Kidney epithelial cell (primary cell): ENCODE measurements around the gene SPSB3. TPM values are rescaled to one million over a fixed set of nuclear protein-coding genes. Genes with fewer than 3 reads are reported as not detected.

Source experiments
- DNase-seq: peaks from one replicate; pipeline ENCODE4 v3.0.0-alpha.2; 2010; ENCODE audit warnings: low read depth
- H3K27me3 ChIP-seq: 2 replicates; pipeline ENCODE4 v1.6.0; 2011; ENCODE audit warnings: low read length; ENCODE audit not compliant: control insufficient read depth, insufficient read depth
- H3K36me3 ChIP-seq: 2 replicates; pipeline ENCODE4 v1.5.1; 2011; ENCODE audit warnings: low read length; ENCODE audit not compliant: control insufficient read depth, insufficient read depth
- H3K4me3 ChIP-seq: 2 replicates; pipeline ENCODE4 v1.5.1; 2011; ENCODE audit warnings: low read depth, mild to moderate bottlenecking, control low read depth, low read length
- total RNA-seq: library from RNA; depleted of rRNA; stranded (reverse); fragments of >200 nt; gene quantifications from 2 replicates; pipeline ENCODE4 v1.2.3, GENCODE V29; 2015
- TF ChIP-seq, protein P1 (sequence below): IDR thresholded peaks from 2 replicates; pipeline ENCODE4 v1.5.1; 2011; ENCODE audit warnings: mild to moderate bottlenecking, moderate library complexity, low read length, control low read depth, inconsistent platforms; ENCODE audit not compliant: insufficient read depth, poor library complexity, severe bottlenecking

The SPSB3 gene
- total RNA-seq, 1 donor from 2014 or later = 60.6 TPM

- no peak for DNase-seq
- TF ChIP-seq, protein P1, sequence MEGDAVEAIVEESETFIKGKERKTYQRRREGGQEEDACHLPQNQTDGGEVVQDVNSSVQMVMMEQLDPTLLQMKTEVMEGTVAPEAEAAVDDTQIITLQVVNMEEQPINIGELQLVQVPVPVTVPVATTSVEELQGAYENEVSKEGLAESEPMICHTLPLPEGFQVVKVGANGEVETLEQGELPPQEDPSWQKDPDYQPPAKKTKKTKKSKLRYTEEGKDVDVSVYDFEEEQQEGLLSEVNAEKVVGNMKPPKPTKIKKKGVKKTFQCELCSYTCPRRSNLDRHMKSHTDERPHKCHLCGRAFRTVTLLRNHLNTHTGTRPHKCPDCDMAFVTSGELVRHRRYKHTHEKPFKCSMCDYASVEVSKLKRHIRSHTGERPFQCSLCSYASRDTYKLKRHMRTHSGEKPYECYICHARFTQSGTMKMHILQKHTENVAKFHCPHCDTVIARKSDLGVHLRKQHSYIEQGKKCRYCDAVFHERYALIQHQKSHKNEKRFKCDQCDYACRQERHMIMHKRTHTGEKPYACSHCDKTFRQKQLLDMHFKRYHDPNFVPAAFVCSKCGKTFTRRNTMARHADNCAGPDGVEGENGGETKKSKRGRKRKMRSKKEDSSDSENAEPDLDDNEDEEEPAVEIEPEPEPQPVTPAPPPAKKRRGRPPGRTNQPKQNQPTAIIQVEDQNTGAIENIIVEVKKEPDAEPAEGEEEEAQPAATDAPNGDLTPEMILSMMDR = no peak
- H3K27me3 ChIP-seq = no peaks in the 10 kb centered on the region
- no peaks in the 10 kb centered on the region for H3K36me3 ChIP-seq
- H3K4me3 ChIP-seq = no peak overlapping the region
These were observed 20.6 kb downstream of the SPSB3 start for GRCh38 chr16:1761751-1762150.

- TF ChIP-seq, protein P1 = no peak
- Histone ChIP-seq H3K4me3 (no peak overlapping the region), H3K27me3 (no peaks in the 10 kb centered on the region), H3K36me3 (no peaks in the 10 kb centered on the region)
- DNase-seq = no peak
These were observed 21.5 kb downstream of the SPSB3 start for GRCh38 chr16:1760911-1761310.

GRCh38 chr16:1759511-1759910 lies 22.9 kb downstream of the SPSB3 start:
- TF ChIP-seq, protein P1 = no peak
- DNase-seq = no peak
- Histone ChIP-seq H3K4me3 (no peak overlapping the region), H3K27me3 (no peaks in the 10 kb centered on the region), H3K36me3 (peaks cover 2% of the 10 kb centered on the region)

GRCh38 chr16:1758923-1759322 lies 23.4 kb downstream of the SPSB3 start:
- Histone ChIP-seq H3K27me3 (no peaks in the 10 kb centered on the region), H3K36me3 (peaks cover 2% of the 10 kb centered on the region), H3K4me3 (no peak overlapping the region)
- TF ChIP-seq, protein P1 = no peak
- no peak for DNase-seq

GRCh38 chr16:1757714-1758461 lies 24.5 kb downstream of the SPSB3 start:
- TF ChIP-seq, protein P1 = no peak
- no peak for DNase-seq
- Histone ChIP-seq H3K4me3 (no peak overlapping the region), H3K27me3 (no peaks in the 10 kb centered on the region), H3K36me3 (peaks cover 2% of the 10 kb centered on the region)

- no peak for DNase-seq
These were observed 28.2 kb downstream of the SPSB3 start for GRCh38 chr16:1754204-1754603.

More at GRCh38 chr16:1754204-1754603, 28.2 kb downstream of the SPSB3 start:
- Histone ChIP-seq H3K36me3 (peaks cover 2% of the 10 kb centered on the region), H3K27me3 (no peaks in the 10 kb centered on the region), H3K4me3 (no peak overlapping the region)
- TF ChIP-seq, protein P1 = no peak
